Measurements from ENCODE around the gene RYR1. TPM values are rescaled to one million over a fixed set of nuclear protein-coding genes. Genes with fewer than 3 reads are reported as not detected.

RYR1 gene
- total and polyA plus RNA-seq, 7 donors, result under 0.01 to 4.1 (median 0.85) TPM

GRCh38 chr19:38524994-38525634 is 91.6 kb downstream of the RYR1 start:
- WGBS, 2 donors, result 94 to 96% methylated on average over 22 of the region's 22 CpGs
- peaks cover 0 to 11% (median 0%) of the 10 kb centered on the region in 3 donors for H3K27me3 ChIP-seq
- DNase-seq, result no peak
- intact Hi-C loops (cut with DNase I), result no loop called here
- no peaks in the 10 kb centered on the region for H3K9me3 ChIP-seq
- H3K36me3 ChIP-seq, result no peaks in the 10 kb centered on the region
- TF ChIP-seq CTCF (IDR thresholded peaks at IDR 0.05) (no peak), POLR2A (IDR thresholded peaks at IDR 0.05) (no peak), EP300 (IDR thresholded peaks at IDR 0.05) (no peak), POLR2AphosphoS5 (IDR thresholded peaks at IDR 0.05) (no peak)
- H3K4me1 ChIP-seq, result no peaks in the 10 kb centered on the region
- no peak overlapping the region for H3K4me3 ChIP-seq
- H3K27ac ChIP-seq, result no peak overlapping the region

- TF ChIP-seq CTCF (IDR thresholded peaks at IDR 0.05) (no peak), POLR2A (IDR thresholded peaks at IDR 0.05) (no peak), EP300 (IDR thresholded peaks at IDR 0.05) (no peak), POLR2AphosphoS5 (IDR thresholded peaks at IDR 0.05) (no peak)
- no peaks in the 10 kb centered on the region for H3K4me1 ChIP-seq
- no peak overlapping the region for H3K27ac ChIP-seq
- peaks cover 0 to 11% (median 0%) of the 10 kb centered on the region in 3 donors for H3K27me3 ChIP-seq
- no peak overlapping the region for H3K4me3 ChIP-seq
- 77 to 86% methylated on average over 7 of the region's 7 CpGs for WGBS, 2 donors
- H3K36me3 ChIP-seq, result no peaks in the 10 kb centered on the region
- intact Hi-C loops (cut with DNase I), result no loop called here
- no peaks in the 10 kb centered on the region for H3K9me3 ChIP-seq
- no peak for DNase-seq
These were observed 92.9 kb downstream of the RYR1 start for GRCh38 chr19:38526430-38526829.

GRCh38 chr19:38527466-38528136 is 94.1 kb downstream of the RYR1 start:
- no peak for DNase-seq
- WGBS, 2 donors, result 62 to 71% methylated on average over 32 of the region's 32 CpGs
- Histone ChIP-seq H3K27me3 (peaks cover 0 to 13% (median 0%) of the 10 kb centered on the region in 3 donors), H3K9me3 (no peaks in the 10 kb centered on the region), H3K4me3 (no peak overlapping the region), H3K36me3 (no peaks in the 10 kb centered on the region), H3K4me1 (no peaks in the 10 kb centered on the region), H3K27ac (no peak overlapping the region)
- intact Hi-C loops (cut with DNase I), result no loop called here
- TF ChIP-seq POLR2A (IDR thresholded peaks at IDR 0.05), result no peak
- TF ChIP-seq EP300 (IDR thresholded peaks at IDR 0.05), result no peak
- no peak for TF ChIP-seq CTCF (IDR thresholded peaks at IDR 0.05)
- TF ChIP-seq POLR2AphosphoS5 (IDR thresholded peaks at IDR 0.05), result no peak

DNA sequence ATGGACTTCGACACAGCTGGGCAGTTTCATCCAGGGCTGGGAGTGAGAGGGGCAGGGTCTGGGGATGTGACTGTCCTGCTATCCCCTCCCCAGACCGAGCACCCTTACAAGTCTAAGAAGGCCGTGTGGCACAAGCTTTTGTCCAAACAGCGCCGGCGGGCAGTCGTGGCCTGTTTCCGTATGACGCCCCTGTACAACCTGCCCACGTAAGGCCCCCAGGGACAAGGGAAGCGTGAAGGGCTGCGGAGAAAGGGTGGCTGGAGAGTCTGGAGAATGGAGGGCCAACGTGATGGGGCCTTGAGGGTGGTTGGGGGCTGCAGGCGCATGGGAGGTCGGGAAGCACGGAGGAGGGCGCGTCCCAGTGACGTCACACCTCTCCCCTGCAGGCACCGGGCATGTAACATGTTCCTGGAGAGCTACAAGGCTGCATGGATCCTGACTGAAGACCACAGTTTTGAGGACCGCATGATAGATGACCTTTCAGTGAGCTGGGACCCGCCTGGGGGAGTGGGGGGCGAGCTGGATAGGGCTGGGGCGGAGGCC is 94.8 kb downstream of the RYR1 start:
- TF ChIP-seq POLR2AphosphoS5 (IDR thresholded peaks at IDR 0.05), result no peak
- no peak for TF ChIP-seq EP300 (IDR thresholded peaks at IDR 0.05)
- TF ChIP-seq POLR2A (IDR thresholded peaks at IDR 0.05), result no peak
- no peaks in the 10 kb centered on the region for H3K36me3 ChIP-seq
- no peak overlapping the region for H3K4me3 ChIP-seq
- peaks cover 0 to 13% (median 0%) of the 10 kb centered on the region in 3 donors for H3K27me3 ChIP-seq
- 66 to 74% methylated on average over 24 of the region's 24 CpGs for WGBS, 2 donors
- intact Hi-C loops (cut with DNase I), result no loop called here
- no peak overlapping the region for H3K27ac ChIP-seq
- no peak for DNase-seq
- no peaks in the 10 kb centered on the region for H3K4me1 ChIP-seq
- H3K9me3 ChIP-seq, result no peaks in the 10 kb centered on the region

DNA sequence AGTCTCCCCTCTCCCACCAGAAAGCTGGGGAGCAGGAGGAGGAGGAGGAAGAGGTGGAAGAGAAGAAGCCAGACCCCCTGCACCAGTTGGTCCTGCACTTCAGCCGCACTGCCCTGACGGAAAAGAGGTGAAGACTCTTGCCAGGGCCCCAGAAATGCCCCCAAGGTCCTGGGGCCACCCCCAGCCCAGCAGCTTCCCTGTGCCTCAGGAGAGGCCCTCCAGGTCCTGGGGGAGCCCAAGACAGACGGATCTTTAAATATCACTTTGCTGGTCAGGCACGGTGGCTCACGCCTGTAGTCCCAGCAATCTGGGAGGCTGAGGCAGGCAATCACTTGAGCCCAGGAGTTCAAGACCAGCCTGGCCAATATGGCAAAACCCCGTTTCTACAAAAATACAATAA is 95.4 kb downstream of the RYR1 start:
- Histone ChIP-seq H3K36me3 (no peaks in the 10 kb centered on the region), H3K9me3 (no peaks in the 10 kb centered on the region), H3K4me1 (no peaks in the 10 kb centered on the region), H3K4me3 (no peak overlapping the region), H3K27me3 (peaks cover 0 to 13% (median 0%) of the 10 kb centered on the region in 3 donors), H3K27ac (no peak overlapping the region)
- 85 to 89% methylated on average over 6 of the region's 6 CpGs for WGBS, 2 donors
- no peak for DNase-seq
- intact Hi-C loops (cut with DNase I), result no loop called here
- no peak for TF ChIP-seq POLR2AphosphoS5 (IDR thresholded peaks at IDR 0.05)
- no peak for TF ChIP-seq EP300 (IDR thresholded peaks at IDR 0.05)
- no peak for TF ChIP-seq CTCF (IDR thresholded peaks at IDR 0.05)
- no peak for TF ChIP-seq POLR2A (IDR thresholded peaks at IDR 0.05)
